ENCODE measurements around the gene SETX.
A peak's percentile ranks its signal among the peaks of the same experiment; 100 is the strongest.
"Not testable (repeated sequence)": the region's sequence is repeated elsewhere in the genome, so short reads cannot be mapped to it uniquely, and the experiment has no call there.

The SETX gene

GRCh38 chr9:132354637-132355355 lies at the start of gene SETX:
SETX (minus strand) TSS chr9:132354986; CDS start chr9:132349428, 5,558 bp downstream.
- peak; percentile 96 for DNase-seq (ENCODE audit: low spot score)

- peak; percentile 44 for DNase-seq (ENCODE audit: low spot score)
Observed at GRCh38 chr9:132404228-132404881, 49.6 kb upstream of the SETX start.

- no peak for DNase-seq (ENCODE audit: low spot score)
Observed at GRCh38 chr9:132401824-132402223, 47.0 kb upstream of the SETX start.

- no peak for DNase-seq (ENCODE audit: low spot score)
Observed at GRCh38 chr9:132395560-132395959, 40.8 kb upstream of the SETX start.

- no peak for DNase-seq (ENCODE audit: low spot score)
Observed at GRCh38 chr9:132391449-132391848, 36.7 kb upstream of the SETX start.

- no peak for DNase-seq (ENCODE audit: low spot score)
Observed at GRCh38 chr9:132390966-132391365, 36.2 kb upstream of the SETX start.

- DNase-seq (ENCODE audit: low spot score) = no peak
Observed at GRCh38 chr9:132387133-132387532, 32.3 kb upstream of the SETX start.

GRCh38 chr9:132384376-132384775 lies 29.6 kb upstream of the SETX start:
- no peak for DNase-seq (ENCODE audit: low spot score)

GRCh38 chr9:132383462-132383883 lies 28.7 kb upstream of the SETX start:
- DNase-seq (ENCODE audit: low spot score) = no peak

- no peak for DNase-seq (ENCODE audit: low spot score)
Observed at GRCh38 chr9:132381966-132382541, 27.3 kb upstream of the SETX start.

- DNase-seq (ENCODE audit: low spot score) = not testable (repeated sequence)
Observed at GRCh38 chr9:132378416-132378815, 23.6 kb upstream of the SETX start.

- DNase-seq (ENCODE audit: low spot score) = not testable (repeated sequence)
Observed at GRCh38 chr9:132377769-132378168, 23.0 kb upstream of the SETX start.

- DNase-seq (ENCODE audit: low spot score) = no peak
Observed at GRCh38 chr9:132372177-132373095, 17.6 kb upstream of the SETX start.

- DNase-seq (ENCODE audit: low spot score) = no peak
Observed at GRCh38 chr9:132370592-132370991, 15.8 kb upstream of the SETX start.

- no peak for DNase-seq (ENCODE audit: low spot score)
Observed at GRCh38 chr9:132369421-132369820, 14.6 kb upstream of the SETX start.

GRCh38 chr9:132367613-132368313 lies 13.0 kb upstream of the SETX start:
- no peak for DNase-seq (ENCODE audit: low spot score)

GRCh38 chr9:132366481-132366880 lies 11.7 kb upstream of the SETX start:
- no peak for DNase-seq (ENCODE audit: low spot score)

- DNase-seq (ENCODE audit: low spot score) = no peak
Observed at GRCh38 chr9:132365986-132366385, 11.2 kb upstream of the SETX start.

GRCh38 chr9:132364068-132364467 lies 9.3 kb upstream of the SETX start:
- no peak for DNase-seq (ENCODE audit: low spot score)

- DNase-seq (ENCODE audit: low spot score) = no peak
Observed at GRCh38 chr9:132357764-132358163, 3.0 kb upstream of the SETX start.

GRCh38 chr9:132356324-132356924 lies 1.6 kb upstream of the SETX start:
- no peak for DNase-seq (ENCODE audit: low spot score)
